Measurements from ENCODE around the gene SLF2.

SLF2 gene

DNA sequence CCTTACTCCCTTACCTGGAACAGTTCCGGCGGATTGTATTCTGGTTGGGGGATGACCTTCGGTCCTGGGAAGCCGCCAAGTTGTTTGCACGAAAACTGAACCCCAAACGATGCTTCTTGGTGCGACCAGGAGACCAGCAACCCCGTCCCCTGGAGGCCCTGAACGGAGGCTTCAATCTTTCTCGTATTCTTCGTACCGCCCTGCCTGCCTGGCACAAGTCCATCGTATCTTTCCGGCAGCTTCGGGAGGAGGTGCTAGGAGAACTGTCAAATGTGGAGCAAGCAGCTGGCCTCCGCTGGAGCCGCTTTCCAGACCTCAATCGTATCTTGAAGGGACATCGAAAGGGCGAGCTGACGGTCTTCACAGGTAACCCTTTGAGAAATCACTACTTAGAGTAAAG lies 76.3 kb downstream of the SLF2 start:
- TF ChIP-seq ZNF565 (CRISPR knock-in tag; conservative IDR thresholded peaks at IDR 0.05; ENCODE audit: low read depth) (no peak), ZNF70 (CRISPR knock-in tag; IDR thresholded peaks at IDR 0.05) (no peak), ESRRG (CRISPR knock-in tag; IDR thresholded peaks at IDR 0.05) (no peak), CSRNP3 (CRISPR knock-in tag; IDR thresholded peaks at IDR 0.05) (no peak), ARNTL (CRISPR knock-in tag; IDR thresholded peaks at IDR 0.05; ENCODE audit: borderline replicate concordance, low read depth) (no peak)
- TF ChIP-seq, protein P1, sequence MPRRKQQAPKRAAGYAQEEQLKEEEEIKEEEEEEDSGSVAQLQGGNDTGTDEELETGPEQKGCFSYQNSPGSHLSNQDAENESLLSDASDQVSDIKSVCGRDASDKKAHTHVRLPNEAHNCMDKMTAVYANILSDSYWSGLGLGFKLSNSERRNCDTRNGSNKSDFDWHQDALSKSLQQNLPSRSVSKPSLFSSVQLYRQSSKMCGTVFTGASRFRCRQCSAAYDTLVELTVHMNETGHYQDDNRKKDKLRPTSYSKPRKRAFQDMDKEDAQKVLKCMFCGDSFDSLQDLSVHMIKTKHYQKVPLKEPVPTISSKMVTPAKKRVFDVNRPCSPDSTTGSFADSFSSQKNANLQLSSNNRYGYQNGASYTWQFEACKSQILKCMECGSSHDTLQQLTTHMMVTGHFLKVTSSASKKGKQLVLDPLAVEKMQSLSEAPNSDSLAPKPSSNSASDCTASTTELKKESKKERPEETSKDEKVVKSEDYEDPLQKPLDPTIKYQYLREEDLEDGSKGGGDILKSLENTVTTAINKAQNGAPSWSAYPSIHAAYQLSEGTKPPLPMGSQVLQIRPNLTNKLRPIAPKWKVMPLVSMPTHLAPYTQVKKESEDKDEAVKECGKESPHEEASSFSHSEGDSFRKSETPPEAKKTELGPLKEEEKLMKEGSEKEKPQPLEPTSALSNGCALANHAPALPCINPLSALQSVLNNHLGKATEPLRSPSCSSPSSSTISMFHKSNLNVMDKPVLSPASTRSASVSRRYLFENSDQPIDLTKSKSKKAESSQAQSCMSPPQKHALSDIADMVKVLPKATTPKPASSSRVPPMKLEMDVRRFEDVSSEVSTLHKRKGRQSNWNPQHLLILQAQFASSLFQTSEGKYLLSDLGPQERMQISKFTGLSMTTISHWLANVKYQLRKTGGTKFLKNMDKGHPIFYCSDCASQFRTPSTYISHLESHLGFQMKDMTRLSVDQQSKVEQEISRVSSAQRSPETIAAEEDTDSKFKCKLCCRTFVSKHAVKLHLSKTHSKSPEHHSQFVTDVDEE (CRISPR knock-in tag; IDR thresholded peaks at IDR 0.05) = no peak
- TF ChIP-seq, protein P2, sequence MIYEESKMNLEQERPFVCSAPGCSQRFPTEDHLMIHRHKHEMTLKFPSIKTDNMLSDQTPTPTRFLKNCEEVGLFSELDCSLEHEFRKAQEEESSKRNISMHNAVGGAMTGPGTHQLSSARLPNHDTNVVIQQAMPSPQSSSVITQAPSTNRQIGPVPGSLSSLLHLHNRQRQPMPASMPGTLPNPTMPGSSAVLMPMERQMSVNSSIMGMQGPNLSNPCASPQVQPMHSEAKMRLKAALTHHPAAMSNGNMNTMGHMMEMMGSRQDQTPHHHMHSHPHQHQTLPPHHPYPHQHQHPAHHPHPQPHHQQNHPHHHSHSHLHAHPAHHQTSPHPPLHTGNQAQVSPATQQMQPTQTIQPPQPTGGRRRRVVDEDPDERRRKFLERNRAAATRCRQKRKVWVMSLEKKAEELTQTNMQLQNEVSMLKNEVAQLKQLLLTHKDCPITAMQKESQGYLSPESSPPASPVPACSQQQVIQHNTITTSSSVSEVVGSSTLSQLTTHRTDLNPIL (CRISPR knock-in tag; IDR thresholded peaks at IDR 0.05; ENCODE audit: low read depth) = no peak
- ATAC-seq = no peak

DNA sequence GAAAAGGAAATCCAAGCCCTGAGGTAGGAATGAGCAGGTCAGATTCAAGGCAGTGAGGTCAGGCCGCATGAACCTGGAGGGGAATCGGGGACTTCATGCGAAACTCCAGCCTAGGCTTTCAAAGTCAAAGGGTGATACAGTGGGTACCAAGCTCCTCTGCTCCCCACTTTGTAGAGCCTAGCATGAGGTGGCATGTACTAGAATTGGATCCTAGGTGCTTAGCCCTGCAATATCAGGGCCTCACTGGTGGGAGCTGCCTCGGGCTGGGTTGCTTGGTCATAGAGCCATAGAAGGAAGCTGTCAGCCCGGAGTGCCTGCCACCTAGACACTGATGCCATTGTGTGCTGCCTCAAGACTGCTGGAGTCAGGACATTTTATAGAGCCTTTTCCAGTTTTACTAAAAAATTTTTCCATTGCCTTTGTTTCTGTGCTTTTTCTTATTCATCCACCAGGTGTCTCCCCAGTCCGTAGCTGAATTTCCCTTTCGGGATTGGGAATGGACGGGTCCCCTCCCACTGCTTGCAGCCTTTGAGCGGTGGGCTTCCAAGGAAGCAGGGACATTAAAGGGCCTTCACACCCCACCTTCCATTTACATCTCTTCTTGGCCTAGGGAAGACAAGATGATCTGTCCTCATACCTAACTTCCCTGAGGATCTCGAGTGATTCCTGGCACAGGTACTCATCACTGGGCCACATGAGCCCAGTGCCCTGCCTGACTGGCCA lies 81.4 kb downstream of the SLF2 start:
- TF ChIP-seq, protein P1 (CRISPR knock-in tag; IDR thresholded peaks at IDR 0.05) = no peak
- TF ChIP-seq ZC3H10 (CRISPR knock-in tag; IDR thresholded peaks at IDR 0.05) (no peak), ISL1 (CRISPR knock-in tag; IDR thresholded peaks at IDR 0.05) (no peak), OSR1 (CRISPR knock-in tag; IDR thresholded peaks at IDR 0.05) (no peak)
- TF ChIP-seq, protein P3, sequence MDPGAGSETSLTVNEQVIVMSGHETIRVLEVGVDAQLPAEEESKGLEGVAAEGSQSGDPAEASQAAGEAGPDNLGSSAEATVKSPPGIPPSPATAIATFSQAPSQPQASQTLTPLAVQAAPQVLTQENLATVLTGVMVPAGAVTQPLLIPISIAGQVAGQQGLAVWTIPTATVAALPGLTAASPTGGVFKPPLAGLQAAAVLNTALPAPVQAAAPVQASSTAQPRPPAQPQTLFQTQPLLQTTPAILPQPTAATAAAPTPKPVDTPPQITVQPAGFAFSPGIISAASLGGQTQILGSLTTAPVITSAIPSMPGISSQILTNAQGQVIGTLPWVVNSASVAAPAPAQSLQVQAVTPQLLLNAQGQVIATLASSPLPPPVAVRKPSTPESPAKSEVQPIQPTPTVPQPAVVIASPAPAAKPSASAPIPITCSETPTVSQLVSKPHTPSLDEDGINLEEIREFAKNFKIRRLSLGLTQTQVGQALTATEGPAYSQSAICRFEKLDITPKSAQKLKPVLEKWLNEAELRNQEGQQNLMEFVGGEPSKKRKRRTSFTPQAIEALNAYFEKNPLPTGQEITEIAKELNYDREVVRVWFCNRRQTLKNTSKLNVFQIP (CRISPR knock-in tag; IDR thresholded peaks at IDR 0.05; ENCODE audit: borderline replicate concordance, low read depth) = no peak
- TF ChIP-seq, protein P2 (CRISPR knock-in tag; IDR thresholded peaks at IDR 0.05; ENCODE audit: low read depth) = no peak
- no peak for ATAC-seq

- ATAC-seq = no peak
- TF ChIP-seq SNAI2 (CRISPR knock-in tag; IDR thresholded peaks at IDR 0.05) = no peak
- no peak for TF ChIP-seq PPARA (CRISPR knock-in tag; IDR thresholded peaks at IDR 0.05; ENCODE audit: borderline replicate concordance)
- no peak for TF ChIP-seq ZNF565 (CRISPR knock-in tag; conservative IDR thresholded peaks at IDR 0.05; ENCODE audit: low read depth)
- TF ChIP-seq ZC3H10 (CRISPR knock-in tag; IDR thresholded peaks at IDR 0.05) = no peak
- TF ChIP-seq ZFP3 (CRISPR knock-in tag; IDR thresholded peaks at IDR 0.05) = no peak
- TF ChIP-seq ISL1 (CRISPR knock-in tag; IDR thresholded peaks at IDR 0.05) = no peak
- no peak for TF ChIP-seq ZFP30 (CRISPR knock-in tag; IDR thresholded peaks at IDR 0.05)
- TF ChIP-seq CSDC2 (CRISPR knock-in tag; IDR thresholded peaks at IDR 0.05) = no peak
- TF ChIP-seq BACH2 (CRISPR knock-in tag; IDR thresholded peaks at IDR 0.05; ENCODE audit: borderline replicate concordance) = no peak
- no peak for TF ChIP-seq TOX (CRISPR knock-in tag; IDR thresholded peaks at IDR 0.05; ENCODE audit: borderline replicate concordance)
- no peak for TF ChIP-seq ESRRG (CRISPR knock-in tag; IDR thresholded peaks at IDR 0.05)
- no peak for TF ChIP-seq RARB (CRISPR knock-in tag; IDR thresholded peaks at IDR 0.05)
- TF ChIP-seq, protein P4, sequence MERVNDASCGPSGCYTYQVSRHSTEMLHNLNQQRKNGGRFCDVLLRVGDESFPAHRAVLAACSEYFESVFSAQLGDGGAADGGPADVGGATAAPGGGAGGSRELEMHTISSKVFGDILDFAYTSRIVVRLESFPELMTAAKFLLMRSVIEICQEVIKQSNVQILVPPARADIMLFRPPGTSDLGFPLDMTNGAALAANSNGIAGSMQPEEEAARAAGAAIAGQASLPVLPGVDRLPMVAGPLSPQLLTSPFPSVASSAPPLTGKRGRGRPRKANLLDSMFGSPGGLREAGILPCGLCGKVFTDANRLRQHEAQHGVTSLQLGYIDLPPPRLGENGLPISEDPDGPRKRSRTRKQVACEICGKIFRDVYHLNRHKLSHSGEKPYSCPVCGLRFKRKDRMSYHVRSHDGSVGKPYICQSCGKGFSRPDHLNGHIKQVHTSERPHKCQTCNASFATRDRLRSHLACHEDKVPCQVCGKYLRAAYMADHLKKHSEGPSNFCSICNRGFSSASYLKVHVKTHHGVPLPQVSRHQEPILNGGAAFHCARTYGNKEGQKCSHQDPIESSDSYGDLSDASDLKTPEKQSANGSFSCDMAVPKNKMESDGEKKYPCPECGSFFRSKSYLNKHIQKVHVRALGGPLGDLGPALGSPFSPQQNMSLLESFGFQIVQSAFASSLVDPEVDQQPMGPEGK (CRISPR knock-in tag; IDR thresholded peaks at IDR 0.05; ENCODE audit: borderline replicate concordance) = no peak
- no peak for TF ChIP-seq OSR1 (CRISPR knock-in tag; IDR thresholded peaks at IDR 0.05)
- TF ChIP-seq, protein P1 (CRISPR knock-in tag; IDR thresholded peaks at IDR 0.05) = no peak
Observed at GRCh38 chr10:100995181-100995580, 82.4 kb downstream of the SLF2 start.
